Adipocyte (in vitro differentiated cells): ENCODE measurements around the gene SCPEP1.

Experiments
- DNase-seq: peaks from one replicate; pipeline ENCODE4 v3.0.0-alpha.2; 2015; ENCODE audit warnings: low read depth
- H3K27me3 ChIP-seq: replicated peaks from 2 replicates; pipeline ENCODE4 v1.7.0; 2013; ENCODE audit warnings: mild to moderate bottlenecking, low read length, moderate library complexity; ENCODE audit not compliant: control insufficient read depth, insufficient read depth
- H3K36me3 ChIP-seq: 2 replicates; pipeline ENCODE4 v1.7.0; 2013; ENCODE audit warnings: low read length, mild to moderate bottlenecking, moderate library complexity; ENCODE audit not compliant: control insufficient read depth, insufficient read depth, severe bottlenecking
- H3K4me1 ChIP-seq: 2 replicates; pipeline ENCODE4 v1.7.0; 2013; ENCODE audit warnings: mild to moderate bottlenecking, low read length, moderate library complexity; ENCODE audit not compliant: control insufficient read depth, insufficient read depth
- H3K4me3 ChIP-seq: 2 replicates; pipeline ENCODE4 v1.7.0; 2013; ENCODE audit warnings: mild to moderate bottlenecking, low read length, moderate library complexity
- H3K9ac ChIP-seq: 2 replicates; pipeline ENCODE4 v1.7.0; 2013; ENCODE audit warnings: mild to moderate bottlenecking, low read length, moderate library complexity
- H3K9me3 ChIP-seq: 2 replicates; pipeline ENCODE4 v1.7.0; 2013; ENCODE audit warnings: mild to moderate bottlenecking, low read length, moderate library complexity; ENCODE audit not compliant: control insufficient read depth

The SCPEP1 gene

DNA sequence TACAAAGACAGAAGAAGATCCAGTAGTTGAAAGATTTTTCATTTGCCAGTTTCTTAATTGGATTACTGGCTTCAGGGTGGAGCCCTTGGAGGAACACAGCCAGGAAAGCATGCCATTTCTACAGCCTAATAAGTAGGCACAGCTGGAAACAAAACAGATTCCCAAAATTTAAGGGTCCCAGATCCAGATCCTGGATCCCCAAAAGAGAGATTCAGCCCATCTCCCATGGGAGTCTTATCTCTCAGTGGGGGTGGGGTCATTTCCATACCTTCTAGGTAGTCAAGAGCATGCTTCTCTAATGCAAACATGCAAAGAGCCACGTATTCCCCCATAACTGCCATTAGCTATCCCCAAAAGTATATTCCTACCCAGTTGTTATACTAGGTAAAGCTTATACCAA is 49.9 kb downstream of the SCPEP1 start:
- Histone ChIP-seq H3K9ac (no peak overlapping the region), H3K9me3 (peaks cover 18% of the 10 kb centered on the region)

DNA sequence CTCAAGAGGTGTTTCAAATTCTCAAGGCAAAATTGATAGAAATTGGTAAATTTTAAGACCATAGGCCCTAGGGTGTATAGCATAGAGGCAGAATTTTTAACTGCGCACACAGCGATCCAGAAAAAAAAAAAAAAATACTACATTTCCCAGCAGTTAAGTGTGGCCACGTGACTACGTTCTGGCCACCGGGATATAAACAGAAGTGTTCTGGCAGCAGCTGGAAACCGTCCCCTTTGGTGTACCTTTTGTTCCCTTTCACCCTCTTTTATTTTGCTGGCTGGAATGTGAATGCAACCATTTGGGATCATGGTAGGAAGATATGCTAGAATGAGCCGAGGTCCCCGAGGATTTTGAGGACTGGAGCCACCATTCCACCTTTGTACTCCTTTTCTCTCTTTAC is 54.4 kb downstream of the SCPEP1 start:
- Histone ChIP-seq H3K4me3 (no peak overlapping the region), H3K9ac (no peak overlapping the region), H3K9me3 (peaks cover 8% of the 10 kb centered on the region), H3K27me3 (peaks cover 12% of the 10 kb centered on the region), H3K4me1 (peaks cover 9% of the 10 kb centered on the region), H3K36me3 (no peaks in the 10 kb centered on the region)
- DNase-seq, result no peak

More for the DNA sequence above, 49.9 kb downstream of the SCPEP1 start:
- no peak overlapping the region for H3K4me3 ChIP-seq
- DNase-seq, result no peak
- H3K4me1 ChIP-seq, result no peaks in the 10 kb centered on the region
- H3K27me3 ChIP-seq, result no peaks in the 10 kb centered on the region
- no peaks in the 10 kb centered on the region for H3K36me3 ChIP-seq

DNA sequence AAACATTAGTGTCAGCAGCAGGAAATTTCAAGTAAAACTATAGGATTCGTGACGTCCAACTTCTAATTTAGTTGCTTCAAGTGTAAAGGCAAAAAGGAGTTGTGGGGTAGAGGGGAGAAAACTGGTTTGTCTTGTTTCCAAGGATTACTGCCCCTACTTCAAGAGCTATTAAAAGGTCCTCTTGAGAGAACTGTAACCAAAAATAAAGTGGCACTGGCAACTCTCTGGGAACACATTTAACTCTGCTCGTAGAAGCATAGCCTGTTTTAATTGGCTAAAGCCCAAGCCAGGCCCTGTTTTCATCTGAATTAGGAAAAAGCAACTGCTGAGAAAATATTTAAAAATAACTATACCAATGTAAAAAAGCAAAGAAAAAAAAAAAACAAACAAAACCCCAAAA is 55.4 kb downstream of the SCPEP1 start:
- Histone ChIP-seq H3K27me3 (peaks cover 19% of the 10 kb centered on the region), H3K36me3 (no peaks in the 10 kb centered on the region), H3K9ac (no peak overlapping the region), H3K4me3 (no peak overlapping the region), H3K4me1 (peaks cover 9% of the 10 kb centered on the region), H3K9me3 (peaks cover 3% of the 10 kb centered on the region)
- DNase-seq, result peak; percentile 4

DNA sequence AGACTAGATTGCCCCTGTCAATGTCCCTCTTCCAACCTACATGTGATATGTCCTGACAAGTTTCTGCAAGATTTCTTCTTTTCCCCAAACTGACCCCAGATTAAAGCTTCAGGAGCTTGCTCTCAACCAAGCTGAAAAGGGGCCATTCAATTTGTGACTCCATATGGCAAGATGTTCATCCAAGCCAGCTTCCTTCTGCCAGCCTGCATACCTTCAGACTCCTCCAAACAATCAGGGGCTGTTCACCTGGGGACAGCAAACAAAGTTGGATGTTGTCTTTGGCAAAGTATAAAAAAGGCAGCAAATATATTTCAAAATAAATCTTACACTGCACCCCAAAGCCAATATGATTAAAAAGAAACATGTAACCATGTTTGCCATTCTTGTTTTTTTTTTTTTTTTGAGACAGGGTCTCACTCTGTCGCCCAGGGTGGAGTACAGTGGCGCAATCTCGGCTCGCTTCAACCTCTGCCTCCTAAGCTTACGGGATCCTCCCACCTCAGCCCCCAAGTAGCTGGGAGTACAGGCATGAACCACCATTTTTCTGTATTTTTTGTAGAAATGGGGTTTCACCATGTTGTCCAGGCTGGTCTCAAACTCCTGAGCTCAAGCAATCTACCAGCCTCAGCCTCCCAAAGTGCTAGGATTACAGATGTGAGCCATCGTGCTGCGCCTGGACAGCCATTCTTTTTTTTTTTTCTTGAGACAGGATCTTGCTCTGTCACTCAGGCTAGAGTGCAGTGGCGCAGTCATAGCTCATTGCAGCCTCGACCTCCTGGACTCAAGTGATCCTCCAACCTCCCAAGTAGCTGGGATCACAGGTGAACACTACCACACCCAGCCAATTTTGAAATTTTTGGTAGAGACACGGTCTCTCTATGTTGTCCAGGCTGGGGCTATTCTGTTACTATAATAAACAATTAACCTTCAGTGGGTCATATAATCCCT is 57.1 kb downstream of the SCPEP1 start:
- Histone ChIP-seq H3K36me3 (no peaks in the 10 kb centered on the region), H3K27me3 (peaks cover 31% of the 10 kb centered on the region), H3K9ac (no peak overlapping the region), H3K4me1 (peaks cover 9% of the 10 kb centered on the region), H3K9me3 (no peaks in the 10 kb centered on the region), H3K4me3 (no peak overlapping the region)
- DNase-seq, result no peak

DNA sequence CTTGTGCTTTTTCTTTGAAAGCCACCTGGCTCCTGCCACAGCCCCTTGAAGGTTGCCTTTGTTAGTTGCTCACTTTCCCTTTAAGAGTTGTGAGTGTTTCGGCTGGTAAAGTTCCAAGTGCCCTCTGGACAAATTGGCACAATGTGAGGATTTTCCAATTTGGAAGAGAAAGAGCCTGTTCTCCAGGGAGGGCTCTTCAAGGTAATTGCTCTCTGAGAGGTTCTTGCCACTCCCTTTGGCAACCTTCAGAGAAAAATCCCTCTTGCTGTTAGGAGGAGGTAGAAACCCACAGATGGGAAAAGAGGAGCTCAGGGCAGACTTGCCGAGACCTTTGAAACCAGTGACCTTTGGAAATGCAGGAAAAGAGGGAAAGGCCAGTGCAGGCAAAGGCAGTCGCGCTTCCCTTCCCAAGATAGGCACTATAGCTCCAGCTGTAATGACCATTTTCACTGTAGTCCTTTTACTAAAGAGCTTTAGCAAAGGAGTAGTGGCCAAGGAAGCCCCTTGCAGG is 58.1 kb downstream of the SCPEP1 start:
- DNase-seq, result no peak
- H3K27me3 ChIP-seq, result peaks cover 35% of the 10 kb centered on the region
- no peaks in the 10 kb centered on the region for H3K9me3 ChIP-seq
- H3K36me3 ChIP-seq, result no peaks in the 10 kb centered on the region
- no peak overlapping the region for H3K9ac ChIP-seq
- peaks cover 9% of the 10 kb centered on the region for H3K4me1 ChIP-seq
- H3K4me3 ChIP-seq, result peak overlapping the region; percentile 12

DNA sequence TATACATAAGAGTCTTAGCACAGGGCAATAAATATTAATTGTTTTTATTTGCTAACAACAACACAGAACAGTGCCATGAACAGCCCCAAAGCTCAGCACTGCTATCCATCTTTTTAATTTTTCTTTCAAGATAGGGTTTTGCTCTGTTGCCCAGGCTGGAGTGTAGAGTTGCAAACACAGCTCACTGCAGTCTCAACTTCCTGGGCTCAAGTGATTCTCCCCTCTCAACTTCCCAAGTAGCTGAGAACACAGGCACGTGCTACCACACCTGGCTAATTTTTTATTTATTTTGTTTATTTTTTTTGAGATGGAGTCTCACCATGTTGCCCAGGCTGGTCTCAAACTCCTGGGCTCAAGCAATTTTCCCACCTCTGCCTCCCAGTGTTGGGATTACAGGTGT is 59.5 kb downstream of the SCPEP1 start:
- no peak overlapping the region for H3K4me3 ChIP-seq
- H3K27me3 ChIP-seq, result peaks cover 42% of the 10 kb centered on the region
- no peaks in the 10 kb centered on the region for H3K36me3 ChIP-seq

DNA sequence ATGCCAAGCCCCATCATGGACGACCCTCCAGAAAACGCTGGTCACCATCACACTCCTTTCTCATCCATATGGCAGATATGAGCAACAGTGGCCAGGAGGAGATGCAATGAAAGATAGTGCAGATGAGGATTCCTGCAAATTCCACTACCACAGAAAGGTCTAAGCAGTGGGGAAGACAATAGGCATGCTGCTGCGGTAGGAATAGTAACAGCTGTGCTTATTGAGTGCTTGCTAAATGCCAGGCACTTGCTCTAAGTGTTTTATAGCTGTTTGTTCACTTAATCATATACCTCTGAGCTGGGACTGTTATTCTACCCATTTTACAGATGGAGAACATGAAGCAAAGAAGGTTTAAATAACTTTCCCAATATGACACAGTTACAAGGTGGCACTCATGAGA is 60.6 kb downstream of the SCPEP1 start:
- peaks cover 9% of the 10 kb centered on the region for H3K4me1 ChIP-seq
- no peaks in the 10 kb centered on the region for H3K36me3 ChIP-seq
- H3K9ac ChIP-seq, result no peak overlapping the region
- no peaks in the 10 kb centered on the region for H3K9me3 ChIP-seq
- no peak for DNase-seq
- H3K27me3 ChIP-seq, result peaks cover 46% of the 10 kb centered on the region
- no peak overlapping the region for H3K4me3 ChIP-seq

More for the DNA sequence above, 59.5 kb downstream of the SCPEP1 start:
- H3K9me3 ChIP-seq, result no peaks in the 10 kb centered on the region
- DNase-seq, result no peak
- H3K9ac ChIP-seq, result no peak overlapping the region
- peaks cover 9% of the 10 kb centered on the region for H3K4me1 ChIP-seq

DNA sequence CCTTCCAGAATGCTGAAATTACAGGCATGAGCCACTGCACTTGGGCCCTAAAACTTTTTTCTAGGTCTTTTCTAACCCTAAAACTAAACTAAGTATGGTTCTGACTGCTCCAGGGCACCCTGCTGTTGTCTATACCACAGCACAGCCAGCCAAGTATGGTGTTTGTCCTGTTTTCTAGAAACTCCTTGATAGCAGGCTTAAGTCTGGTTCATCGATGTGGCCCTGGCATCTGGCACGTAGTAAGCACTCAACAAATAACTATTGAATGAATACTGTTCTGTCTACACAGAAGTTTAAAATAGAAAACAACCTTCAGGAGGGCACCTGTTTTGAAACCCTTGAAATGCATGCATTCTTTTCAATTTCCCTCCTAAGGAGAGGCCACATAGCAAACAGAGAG is 62.6 kb downstream of the SCPEP1 start:
- no peaks in the 10 kb centered on the region for H3K9me3 ChIP-seq
- H3K27me3 ChIP-seq, result peaks cover 55% of the 10 kb centered on the region
- H3K9ac ChIP-seq, result no peak overlapping the region
- no peak for DNase-seq
- no peak overlapping the region for H3K4me3 ChIP-seq
- H3K4me1 ChIP-seq, result peaks cover 12% of the 10 kb centered on the region
- H3K36me3 ChIP-seq, result no peaks in the 10 kb centered on the region

DNA sequence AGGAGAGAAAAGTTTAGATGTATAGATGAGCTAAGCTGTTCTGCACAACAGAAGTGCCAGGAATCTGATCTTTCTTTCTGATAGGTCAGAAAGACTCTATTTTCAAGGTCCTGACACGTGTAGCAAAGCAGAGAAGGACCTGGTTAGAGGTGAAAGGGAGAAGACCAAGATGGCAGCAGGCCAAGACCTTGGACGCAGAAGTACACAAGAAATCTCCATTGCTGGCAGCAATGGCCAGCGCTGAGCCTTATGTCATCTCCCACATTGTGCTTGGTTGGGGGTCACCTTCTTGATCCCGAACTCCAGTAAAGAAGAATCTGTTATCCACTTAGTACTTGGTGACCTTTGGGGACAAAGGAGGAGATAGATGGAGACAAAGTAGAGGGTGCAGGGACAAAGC is 65.3 kb downstream of the SCPEP1 start:
- Histone ChIP-seq H3K27me3 (peaks cover 54% of the 10 kb centered on the region), H3K36me3 (no peaks in the 10 kb centered on the region), H3K9ac (no peak overlapping the region), H3K4me1 (peaks cover 7% of the 10 kb centered on the region), H3K9me3 (no peaks in the 10 kb centered on the region), H3K4me3 (no peak overlapping the region)
- DNase-seq, result no peak

DNA sequence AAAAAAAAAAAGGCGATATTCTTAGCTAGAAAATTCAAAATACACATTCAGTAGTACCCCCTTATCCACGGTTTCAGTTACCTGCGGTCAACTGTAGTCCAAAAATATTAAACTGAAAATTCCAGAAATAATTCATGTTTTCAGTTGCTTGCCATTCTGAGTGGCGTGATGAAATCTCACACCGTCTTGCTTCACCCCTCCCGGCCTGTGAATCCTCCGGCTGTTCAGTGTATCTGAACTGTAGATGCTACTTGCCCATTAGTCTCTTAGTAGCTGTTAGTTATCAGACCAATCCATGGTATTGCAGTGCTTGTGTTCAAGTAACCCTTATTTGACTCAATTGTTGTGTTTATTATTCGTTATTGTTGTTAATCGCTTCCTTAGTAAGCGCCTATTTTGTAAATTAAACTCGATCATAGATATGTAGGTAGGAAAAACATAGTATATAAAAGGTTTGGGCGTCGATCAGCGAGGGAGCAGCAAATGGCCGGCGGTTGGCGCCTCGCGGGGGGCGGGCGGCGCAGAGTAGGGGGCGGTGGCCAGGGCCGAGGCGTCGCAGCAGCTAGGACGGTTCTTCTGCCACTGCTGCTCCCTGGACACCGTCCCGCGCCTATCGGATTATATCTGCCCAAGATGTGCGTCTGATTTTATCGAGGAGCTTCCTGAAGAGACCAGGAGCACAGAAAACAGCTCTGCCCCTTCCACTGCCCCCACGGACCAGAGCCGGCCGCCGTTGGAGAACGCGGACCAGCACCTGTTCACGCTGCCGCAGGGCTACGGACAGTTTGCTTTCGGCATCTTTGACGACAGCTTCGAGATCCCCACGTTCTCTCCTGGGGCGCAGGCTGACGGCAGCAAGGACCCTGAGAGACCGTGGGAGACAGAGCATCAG is 67.3 kb downstream of the SCPEP1 start:
- H3K4me1 ChIP-seq, result peaks cover 7% of the 10 kb centered on the region
- H3K27me3 ChIP-seq, result peaks cover 53% of the 10 kb centered on the region
- DNase-seq, result no peak

More for the DNA sequence above, 67.3 kb downstream of the SCPEP1 start:
- no peaks in the 10 kb centered on the region for H3K9me3 ChIP-seq
- no peaks in the 10 kb centered on the region for H3K36me3 ChIP-seq
- no peak overlapping the region for H3K9ac ChIP-seq
- no peak overlapping the region for H3K4me3 ChIP-seq
